H1 (cell line): ENCODE measurements around the gene LRRC14B. TPM values are rescaled to one million over a fixed set of nuclear protein-coding genes. Genes with fewer than 3 reads are reported as not detected.

Experiments
- CTCF ChIA-PET: fragments of 300-600 bp; sonication (Branson Sonifier 250); formaldehyde crosslinking; loops from one replicate; lab custom pipeline; 2021; ENCODE audit not compliant: partially characterized antibody; lab: Charles Lee
- POLR2A ChIA-PET: fragments of 300-600 bp; sonication (Branson Sonifier 250); formaldehyde crosslinking; loops from one replicate; lab custom pipeline; 2021; ENCODE audit warnings: inconsistent platforms; ENCODE audit not compliant: partially characterized antibody; lab: Charles Lee
- DNase-seq, 2 experiments: peaks; one replicate each; pipeline versions ENCODE4 v3.0.0 to v3.0.0-alpha.2; 2010 to 2022; ENCODE audit warnings: low spot score in 2 of 2, low read depth in 1 of 2, mixed read lengths in 1 of 2
- FAIRE-seq: peaks from 2 replicates; lab custom pipeline; 2011; peaks lifted over from hg19 to GRCh38; lab: Jason Lieb, UNC
- H2AFZ ChIP-seq: 2 replicates; pipeline ENCODE4 v1.8.1; 2012; ENCODE audit warnings: low read length, inconsistent platforms
- H2AK5ac ChIP-seq: 2 replicates; pipeline ENCODE4 v1.6.1; 2013; ENCODE audit warnings: low read depth, low read length
- H2BK120ac ChIP-seq: replicated peaks from 2 replicates; pipeline ENCODE3; 2013; ENCODE audit warnings: low read depth, low read length, inconsistent platforms
- H2BK12ac ChIP-seq: 2 replicates; pipeline ENCODE4 v1.6.1; 2013; ENCODE audit warnings: low read depth, low read length
- H2BK15ac ChIP-seq: 2 replicates; pipeline ENCODE4 v1.6.1; 2013; ENCODE audit warnings: low read length
- H2BK20ac ChIP-seq: 2 replicates; pipeline ENCODE4 v1.6.1; 2013; ENCODE audit warnings: low read length
- H2BK5ac ChIP-seq: 2 replicates; pipeline ENCODE4 v1.6.1; 2013; ENCODE audit warnings: low read depth, low read length
- H3K14ac ChIP-seq: 2 replicates; pipeline ENCODE4 v1.6.1; 2013; ENCODE audit warnings: inconsistent platforms; ENCODE audit not compliant: insufficient read length
- H3K18ac ChIP-seq: 2 replicates; pipeline ENCODE4 v1.6.1; 2013; ENCODE audit warnings: low read length; ENCODE audit errors: extremely low read depth
- H3K23ac ChIP-seq: 2 replicates; pipeline ENCODE4 v1.6.1; 2013; ENCODE audit warnings: inconsistent platforms; ENCODE audit not compliant: insufficient read length
- H3K23me2 ChIP-seq: 2 replicates; pipeline ENCODE4 v1.6.1; 2013; ENCODE audit warnings: low read depth, low read length
- H3K27ac ChIP-seq: 2 replicates; pipeline ENCODE4 v1.6.1; 2011; ENCODE audit warnings: low read depth, low read length, inconsistent platforms
- H3K27me3 ChIP-seq, 4 experiments: replicated peaks in 1 of 4; 1 replicate in 1 of 4; 2 replicates in 3 of 4; pipeline versions ENCODE4 v1.6.1 to v1.8.1; 2011 to 2013; ENCODE audit warnings: low read length in 3 of 4, mild to moderate bottlenecking in 3 of 4, inconsistent platforms in 2 of 4, mixed read lengths in 2 of 4, moderate library complexity in 1 of 4; ENCODE audit not compliant: control insufficient read depth in 3 of 4, insufficient read depth in 3 of 4; ENCODE audit errors: extremely low read depth in 1 of 4
- H3K36me3 ChIP-seq, 4 experiments: 2 replicates each; pipeline versions ENCODE4 v1.6.1 to v1.8.1; 2011 to 2013; ENCODE audit warnings: mild to moderate bottlenecking in 4 of 4, low read length in 3 of 4, moderate library complexity in 2 of 4, control low read depth in 1 of 4, inconsistent platforms in 1 of 4; ENCODE audit not compliant: insufficient read depth in 4 of 4, control insufficient read depth in 2 of 4
- H3K4ac ChIP-seq: replicated peaks from 2 replicates; pipeline ENCODE3; 2013; ENCODE audit warnings: low read length, low read depth, mixed read lengths, inconsistent platforms; ENCODE audit not compliant: insufficient read length
- H3K4me1 ChIP-seq, 4 experiments: replicated peaks in 1 of 4; 1 replicate in 1 of 4; 2 replicates in 3 of 4; pipeline versions ENCODE4 v1.6.1 to v1.8.1; 2011 to 2013; ENCODE audit warnings: low read length in 3 of 4, inconsistent platforms in 2 of 4, mixed read lengths in 1 of 4; ENCODE audit not compliant: insufficient read depth in 4 of 4, control insufficient read depth in 3 of 4
- H3K4me2 ChIP-seq, 2 experiments: 2 replicates each; pipeline versions ENCODE4 v1.6.1 to v1.8.1; 2011 to 2013; ENCODE audit warnings: low read depth in 2 of 2, low read length in 2 of 2, control low read depth in 1 of 2, inconsistent platforms in 1 of 2, mild to moderate bottlenecking in 1 of 2; ENCODE audit not compliant: insufficient read depth in 1 of 2
- H3K4me3 ChIP-seq, 4 experiments: fragments of 200-600, 300-600 bp in 1 of 4; sonication (generic), shearing (Covaris generic), sonication (Bioruptor Twin) in 1 of 4; 2 replicates each; pipeline versions ENCODE4 v1.5.1 to v1.8.1; 2011 to 2016; ENCODE audit warnings: low read length in 4 of 4, low read depth in 3 of 4, control low read depth in 2 of 4, inconsistent platforms in 2 of 4, mild to moderate bottlenecking in 2 of 4, mixed read lengths in 1 of 4, moderate library complexity in 1 of 4; ENCODE audit not compliant: insufficient read depth in 2 of 4; ENCODE audit errors: extremely low read depth in 1 of 4
- H3K56ac ChIP-seq: replicated peaks from 2 replicates; pipeline ENCODE3; 2013; ENCODE audit warnings: low read depth, mild to moderate bottlenecking, mixed read lengths, low read length, inconsistent platforms; ENCODE audit not compliant: insufficient read length
- H3K79me1 ChIP-seq: 2 replicates; pipeline ENCODE4 v1.6.1; 2013; ENCODE audit warnings: low read depth, low read length, control low read depth
- H3K79me2 ChIP-seq, 2 experiments: 2 replicates each; pipeline versions ENCODE4 v1.6.1 to v1.8.1; 2012 to 2013; ENCODE audit warnings: low read length in 2 of 2, mild to moderate bottlenecking in 2 of 2, inconsistent platforms in 1 of 2; ENCODE audit not compliant: insufficient read depth in 2 of 2, control insufficient read depth in 1 of 2
- H3K9ac ChIP-seq, 4 experiments: replicated peaks in 1 of 4; 1 replicate in 1 of 4; 2 replicates in 3 of 4; pipeline versions ENCODE4 v1.6.1 to v1.8.1; 2011 to 2013; ENCODE audit warnings: low read depth in 3 of 4, low read length in 3 of 4, control low read depth in 2 of 4, mild to moderate bottlenecking in 2 of 4, moderate library complexity in 2 of 4, inconsistent platforms in 1 of 4; ENCODE audit errors: extremely low read depth in 1 of 4
- H3K9me3 ChIP-seq, 2 experiments: 2 replicates each; pipeline versions ENCODE4 v1.6.1 to v1.8.1; 2012 to 2013; ENCODE audit warnings: mild to moderate bottlenecking in 2 of 2, moderate library complexity in 2 of 2, control low read depth in 1 of 2, inconsistent platforms in 1 of 2, low read depth in 1 of 2, low read length in 1 of 2, mixed read lengths in 1 of 2; ENCODE audit not compliant: insufficient read depth in 2 of 2
- H4K20me1 ChIP-seq, 2 experiments: replicated peaks in 1 of 2; 2 replicates each; pipeline versions ENCODE3 to v1.8.1; 2011 to 2013; ENCODE audit warnings: inconsistent platforms in 2 of 2, low read length in 2 of 2, mild to moderate bottlenecking in 1 of 2; ENCODE audit not compliant: insufficient read depth in 2 of 2, control insufficient read depth in 1 of 2
- H4K5ac ChIP-seq: 2 replicates; pipeline ENCODE4 v1.6.1; 2013; ENCODE audit warnings: low read length, low read depth, mixed read lengths, inconsistent platforms; ENCODE audit not compliant: insufficient read length
- H4K8ac ChIP-seq: 2 replicates; pipeline ENCODE4 v1.8.0; 2013; ENCODE audit warnings: mild to moderate bottlenecking, moderate library complexity, low read length, inconsistent platforms; ENCODE audit not compliant: insufficient read depth; ENCODE audit errors: extremely low read depth
- H4K91ac ChIP-seq: replicated peaks from 2 replicates; pipeline ENCODE3; 2013; ENCODE audit warnings: low read length, mixed read lengths, inconsistent platforms; ENCODE audit not compliant: insufficient read length
- SP2 ChIP-seq: IDR thresholded peaks from 2 replicates; pipeline ENCODE4 v1.6.1; 2012; ENCODE audit warnings: mild to moderate bottlenecking, low read length, inconsistent platforms
- WGBS, 2 experiments: shearing (Covaris generic) in 1 of 2; methylation state at CpG; one replicate each; pipeline versions ENCODE4 v1.1.6 to v1.1.7; 2013 to 2015; ENCODE audit warnings: low lambda C conversion rate in 2 of 2, mixed read lengths in 2 of 2, inconsistent platforms in 1 of 2, low coverage in 1 of 2, missing lambda C conversion rate in 1 of 2; ENCODE audit not compliant: insufficient replicate concordance in 2 of 2, insufficient coverage in 1 of 2, insufficient read length in 1 of 2; ENCODE audit errors: extremely low coverage in 1 of 2, missing lambda C conversion rate in 1 of 2; 5-methylcytosine and 5-hydroxymethylcytosine counted together
- polyA plus RNA-seq, 7 experiments: library from polyadenylated mRNA; depleted of rRNA in 3 of 7; stranded (reverse) in 5 of 7; unstranded in 2 of 7; fragments of >200 nt in 5 of 7; fragments of 200-250 nt in 2 of 7; gene quantifications; 1 replicate in 5 of 7; 2 replicates in 1 of 7; 4 replicates in 1 of 7; pipeline versions ENCODE4 v1.2.1 to v1.2.3, GENCODE V29; 2011 to 2013; ENCODE audit warnings: missing spikeins in 2 of 7, mixed read lengths in 2 of 7
- total RNA-seq: library from RNA; stranded (reverse); fragmentation: NEBNext Ultra II Directional; extraction: Animal tissue kit (Norgen Biotek cat#: 25700); gene quantifications from 2 replicates; pipeline ENCODE4 v1.2.1, GENCODE V29; 2021

Gene LRRC14B
- total and polyA plus RNA-seq, 2 of the 8 experiments (the other 6 are each of a cell fraction or from before 2014, with no cell fraction given) = not detected

DNA sequence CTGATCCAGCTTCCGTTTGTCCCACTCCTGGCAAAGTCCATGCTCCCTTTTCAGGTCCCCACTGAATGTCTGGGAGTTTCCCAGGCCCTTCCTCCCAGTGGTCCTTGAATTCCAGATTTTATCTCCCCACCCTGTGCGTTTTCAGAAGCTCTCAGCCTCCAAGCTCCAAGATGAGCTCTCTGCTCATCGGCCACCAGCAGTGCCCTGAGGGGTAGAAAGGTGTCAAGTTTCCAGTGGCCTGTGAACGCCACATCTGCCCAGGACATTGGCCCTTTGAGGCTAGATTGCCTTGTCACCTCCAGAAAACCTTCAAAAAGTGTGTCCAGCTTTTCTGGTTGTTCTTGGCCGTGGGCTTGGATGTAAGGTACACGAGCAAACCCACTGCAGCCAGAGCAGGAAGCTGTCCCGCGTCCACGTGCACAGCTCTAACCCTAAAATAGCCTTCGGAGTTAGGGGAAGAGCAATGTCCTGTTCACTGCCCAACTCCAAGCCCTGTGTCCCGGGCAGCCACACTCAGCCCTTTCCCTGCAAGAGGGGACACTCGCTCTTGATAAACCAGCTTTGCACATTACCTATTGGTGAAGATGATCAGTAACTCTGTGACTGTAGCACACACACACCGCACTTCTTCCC is 10.9 kb upstream of the LRRC14B start:
- H3K79me1 ChIP-seq = no peaks in the 10 kb centered on the region
- H3K9ac ChIP-seq = no peak overlapping the region
- no peak overlapping the region for H3K18ac ChIP-seq
- WGBS, 2 experiments = 91% methylated on average over 13 of the region's 13 CpGs; no CpG with 5 or more reads in 1 of the 2 experiments
- ChIA-PET POLR2A (interaction anchor here (0.7 to 1.7 kb wide), 5 partner anchors 9 to 38 kb away, joined by 3 to 6 read pairs (median 3); partner anchors contain the start of genes LRRC14B and SDHA), CTCF (interaction anchor here (1.1 to 3.1 kb wide), 4 partner anchors 8 to 12 kb away, joined by 3 to 12 read pairs (median 6); partner anchors contain the start of gene LRRC14B)
- FAIRE-seq (no peak), DNase-seq (no peak)
- no peak overlapping the region for H3K4me2 ChIP-seq
- H3K4me1 ChIP-seq = no peaks in the 10 kb centered on the region
- H2AFZ ChIP-seq = no peak overlapping the region
- no peak overlapping the region for H3K23ac ChIP-seq
- H2BK12ac ChIP-seq = no peak overlapping the region
- H2AK5ac ChIP-seq = no peak overlapping the region
- no peak overlapping the region for H3K4ac ChIP-seq
- H3K4me3 ChIP-seq = no peak overlapping the region
- H4K5ac ChIP-seq = no peak overlapping the region
- no peak overlapping the region for H2BK20ac ChIP-seq
- peaks cover 9 to 29% (median 13%) of the 10 kb centered on the region in 4 experiments; a peak in 6 of 8 replicates for H3K36me3 ChIP-seq
- H3K9me3 ChIP-seq = no peaks in the 10 kb centered on the region
- H4K91ac ChIP-seq = no peak overlapping the region
- H3K14ac ChIP-seq = no peak overlapping the region
- no peaks in the 10 kb centered on the region for H3K27me3 ChIP-seq
- H3K27ac ChIP-seq = no peak overlapping the region
- no peak overlapping the region for H3K56ac ChIP-seq
- H4K8ac ChIP-seq = no peak overlapping the region
- H3K79me2 ChIP-seq = no peaks in the 10 kb centered on the region
- no peaks in the 10 kb centered on the region for H3K23me2 ChIP-seq
- H2BK120ac ChIP-seq = no peak overlapping the region
- no peak overlapping the region for H2BK15ac ChIP-seq
- peaks cover 0 to 3% of the 10 kb centered on the region in 2 experiments for H4K20me1 ChIP-seq
- no peak overlapping the region for H2BK5ac ChIP-seq
- TF ChIP-seq SP2 = no peak
